Neural cell (in vitro differentiated cells): ENCODE data around the gene RGS19. TPM values are rescaled to one million over a fixed set of nuclear protein-coding genes. Genes with fewer than 3 reads are reported as not detected.

Source experiments
- H2AFZ ChIP-seq: fragments of 200-600, 300-800 bp; sonication (generic), shearing (Covaris generic); 2 replicates; pipeline ENCODE4 v1.6.0; 2014; ENCODE audit warnings: low read depth, mild to moderate bottlenecking, antibody characterized with exemption, low read length, moderate library complexity
- H3F3A ChIP-seq: fragments of 200-600 bp; shearing (Covaris generic); 2 replicates; pipeline ENCODE4 v1.6.1; 2016; ENCODE audit warnings: mild to moderate bottlenecking, moderate library complexity, mixed read lengths, antibody characterized with exemption, low read length; ENCODE audit not compliant: insufficient read depth, poor library complexity, severe bottlenecking
- H3K27ac ChIP-seq: fragments of 200-600, 300-800 bp; sonication (generic), shearing (Covaris generic); 2 replicates; pipeline ENCODE4 v1.5.1; 2014; ENCODE audit warnings: mild to moderate bottlenecking, low read length, moderate library complexity
- H3K27me3 ChIP-seq: fragments of 300-800, 200-600 bp; sonication (generic), shearing (Covaris generic); 2 replicates; pipeline ENCODE4 v1.6.0; 2014; ENCODE audit warnings: mild to moderate bottlenecking, low read depth, low read length, moderate library complexity; ENCODE audit not compliant: insufficient read depth
- H3K36me3 ChIP-seq: fragments of 300-800, 200-600 bp; sonication (generic), shearing (Covaris generic); 2 replicates; pipeline ENCODE4 v1.5.1; 2014; ENCODE audit warnings: mild to moderate bottlenecking, antibody characterized with exemption, low read length, moderate library complexity; ENCODE audit not compliant: insufficient read depth
- H3K4me2 ChIP-seq: fragments of 300-800, 200-600 bp; sonication (generic), shearing (Covaris generic); 2 replicates; pipeline ENCODE4 v1.6.0; 2014; ENCODE audit warnings: mild to moderate bottlenecking, low read length
- H3K4me3 ChIP-seq: fragments of 300-800, 200-600 bp; sonication (generic), shearing (Covaris generic); 2 replicates; pipeline ENCODE4 v1.5.1; 2014; ENCODE audit warnings: mild to moderate bottlenecking, low read length, moderate library complexity
- H3K79me2 ChIP-seq: fragments of 200-600 bp; shearing (Covaris generic); replicated peaks from 2 replicates; pipeline ENCODE4 v1.6.0; 2014; ENCODE audit warnings: mild to moderate bottlenecking, low read length, moderate library complexity; ENCODE audit not compliant: insufficient read depth
- H3K9ac ChIP-seq: fragments of 300-800, 200-600 bp; sonication (generic), shearing (Covaris generic); 2 replicates; pipeline ENCODE4 v1.6.1; 2016; ENCODE audit warnings: mild to moderate bottlenecking, low read length, mixed read lengths
- H3K9me2 ChIP-seq: fragments of 200-600 bp; shearing (Covaris generic); 2 replicates; pipeline ENCODE4 v1.6.1; 2016; ENCODE audit warnings: mild to moderate bottlenecking, low read length, mixed read lengths; ENCODE audit not compliant: insufficient read depth
- H3K9me3 ChIP-seq: fragments of 200-600, 300-800 bp; sonication (generic), shearing (Covaris generic); 2 replicates; pipeline ENCODE4 v1.6.1; 2016; ENCODE audit warnings: mild to moderate bottlenecking, mixed run types, low read length, moderate library complexity, mixed read lengths
- H4K20me1 ChIP-seq: fragments of 200-600 bp; shearing (Covaris generic); 2 replicates; pipeline ENCODE4 v1.6.1; 2016; ENCODE audit warnings: mild to moderate bottlenecking, mixed run types; ENCODE audit not compliant: insufficient read depth
- CTCF ChIP-seq: fragments of 450-650 bp; IDR thresholded peaks from 2 replicates; pipeline ENCODE4 v1.5.1; 2014; ENCODE audit warnings: antibody characterized with exemption, mild to moderate bottlenecking, moderate library complexity; ENCODE audit not compliant: poor library complexity, severe bottlenecking
- EP300 ChIP-seq: fragments of 450-650 bp; conservative IDR thresholded peaks from 2 replicates; pipeline ENCODE4 v1.6.1; 2014; ENCODE audit warnings: antibody characterized with exemption, mild to moderate bottlenecking, moderate library complexity; ENCODE audit not compliant: poor library complexity, severe bottlenecking
- EZH2 ChIP-seq: fragments of 200-600, 300-800 bp; shearing (Covaris generic), sonication (generic); IDR thresholded peaks from 2 replicates; pipeline ENCODE4 v1.6.1; 2014; ENCODE audit warnings: antibody characterized with exemption, low read length, borderline replicate concordance, mild to moderate bottlenecking; ENCODE audit not compliant: insufficient read depth, poor library complexity, severe bottlenecking
- MXI1 ChIP-seq: fragments of 450-650 bp; conservative IDR thresholded peaks from 2 replicates; pipeline ENCODE4 v1.6.1; 2014; ENCODE audit warnings: antibody characterized with exemption, mild to moderate bottlenecking; ENCODE audit not compliant: poor library complexity, severe bottlenecking
- POLR2AphosphoS5 ChIP-seq: IDR thresholded peaks from 2 replicates; pipeline ENCODE4 v1.6.1; 2012
- RAD21 ChIP-seq: fragments of 450-650 bp; conservative IDR thresholded peaks from 2 replicates; pipeline ENCODE4 v1.6.1; 2014; ENCODE audit warnings: antibody characterized with exemption, mild to moderate bottlenecking, moderate library complexity
- SMC3 ChIP-seq: fragments of 450-650 bp; conservative IDR thresholded peaks from 2 replicates; pipeline ENCODE4 v1.6.1; 2014; ENCODE audit warnings: antibody characterized with exemption, mild to moderate bottlenecking, moderate library complexity; ENCODE audit not compliant: poor library complexity
- TAF1 ChIP-seq: IDR thresholded peaks from 2 replicates; pipeline ENCODE4 v1.6.1; 2012; ENCODE audit warnings: low read depth
- polyA plus RNA-seq: library from polyadenylated mRNA; depleted of rRNA; stranded (reverse); fragments of >200 nt; gene quantifications from 2 replicates; pipeline ENCODE4 v1.2.3, GENCODE V29; 2014
- TF ChIP-seq, protein P1 (sequence below): IDR thresholded peaks from 2 replicates; pipeline ENCODE4 v1.6.1; 2012; ENCODE audit warnings: borderline replicate concordance

The RGS19 gene
- polyA plus RNA-seq, 1 donor from 2014 or later, result 3.4 TPM

DNA sequence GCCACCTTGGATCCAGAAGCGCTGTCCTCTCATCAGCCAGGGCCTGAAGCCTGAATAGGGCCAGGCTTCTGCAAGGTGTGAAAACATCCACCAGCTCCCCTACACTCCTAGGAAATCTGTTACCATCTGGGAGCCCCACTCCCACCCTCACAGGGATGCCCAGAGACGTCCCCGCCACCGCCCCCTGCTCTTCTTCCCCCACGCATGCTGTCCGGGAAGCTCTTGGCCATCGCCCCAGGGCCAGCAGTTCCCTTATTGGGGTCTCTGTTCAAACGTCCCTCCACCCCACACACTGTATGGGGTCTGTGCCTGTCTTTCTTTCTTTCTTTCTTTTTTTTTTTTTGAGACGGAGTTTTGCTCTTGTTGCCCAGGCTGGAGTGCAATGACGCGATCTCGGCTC, 3.8 kb downstream of the RGS19 start:
- H2AFZ ChIP-seq, result no peak overlapping the region
- TF ChIP-seq POLR2AphosphoS5 (no peak), CTCF (no peak), EP300 (no peak), MXI1 (no peak), EZH2 (no peak), SMC3 (no peak), RAD21 (no peak), TAF1 (no peak)
- TF ChIP-seq, protein P1, sequence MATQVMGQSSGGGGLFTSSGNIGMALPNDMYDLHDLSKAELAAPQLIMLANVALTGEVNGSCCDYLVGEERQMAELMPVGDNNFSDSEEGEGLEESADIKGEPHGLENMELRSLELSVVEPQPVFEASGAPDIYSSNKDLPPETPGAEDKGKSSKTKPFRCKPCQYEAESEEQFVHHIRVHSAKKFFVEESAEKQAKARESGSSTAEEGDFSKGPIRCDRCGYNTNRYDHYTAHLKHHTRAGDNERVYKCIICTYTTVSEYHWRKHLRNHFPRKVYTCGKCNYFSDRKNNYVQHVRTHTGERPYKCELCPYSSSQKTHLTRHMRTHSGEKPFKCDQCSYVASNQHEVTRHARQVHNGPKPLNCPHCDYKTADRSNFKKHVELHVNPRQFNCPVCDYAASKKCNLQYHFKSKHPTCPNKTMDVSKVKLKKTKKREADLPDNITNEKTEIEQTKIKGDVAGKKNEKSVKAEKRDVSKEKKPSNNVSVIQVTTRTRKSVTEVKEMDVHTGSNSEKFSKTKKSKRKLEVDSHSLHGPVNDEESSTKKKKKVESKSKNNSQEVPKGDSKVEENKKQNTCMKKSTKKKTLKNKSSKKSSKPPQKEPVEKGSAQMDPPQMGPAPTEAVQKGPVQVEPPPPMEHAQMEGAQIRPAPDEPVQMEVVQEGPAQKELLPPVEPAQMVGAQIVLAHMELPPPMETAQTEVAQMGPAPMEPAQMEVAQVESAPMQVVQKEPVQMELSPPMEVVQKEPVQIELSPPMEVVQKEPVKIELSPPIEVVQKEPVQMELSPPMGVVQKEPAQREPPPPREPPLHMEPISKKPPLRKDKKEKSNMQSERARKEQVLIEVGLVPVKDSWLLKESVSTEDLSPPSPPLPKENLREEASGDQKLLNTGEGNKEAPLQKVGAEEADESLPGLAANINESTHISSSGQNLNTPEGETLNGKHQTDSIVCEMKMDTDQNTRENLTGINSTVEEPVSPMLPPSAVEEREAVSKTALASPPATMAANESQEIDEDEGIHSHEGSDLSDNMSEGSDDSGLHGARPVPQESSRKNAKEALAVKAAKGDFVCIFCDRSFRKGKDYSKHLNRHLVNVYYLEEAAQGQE, result no peak
- no peak overlapping the region for H3K27ac ChIP-seq
- H3K9me2 ChIP-seq, result no peaks in the 10 kb centered on the region
- H3K4me2 ChIP-seq, result no peak overlapping the region
- no peaks in the 10 kb centered on the region for H3K9me3 ChIP-seq
- H3K9ac ChIP-seq, result no peak overlapping the region
- H3F3A ChIP-seq, result no peaks in the 10 kb centered on the region
- no peaks in the 10 kb centered on the region for H4K20me1 ChIP-seq
- H3K27me3 ChIP-seq, result peaks cover 4% of the 10 kb centered on the region
- H3K79me2 ChIP-seq, result no peaks in the 10 kb centered on the region
- H3K36me3 ChIP-seq, result no peaks in the 10 kb centered on the region
- H3K4me3 ChIP-seq, result no peak overlapping the region

DNA sequence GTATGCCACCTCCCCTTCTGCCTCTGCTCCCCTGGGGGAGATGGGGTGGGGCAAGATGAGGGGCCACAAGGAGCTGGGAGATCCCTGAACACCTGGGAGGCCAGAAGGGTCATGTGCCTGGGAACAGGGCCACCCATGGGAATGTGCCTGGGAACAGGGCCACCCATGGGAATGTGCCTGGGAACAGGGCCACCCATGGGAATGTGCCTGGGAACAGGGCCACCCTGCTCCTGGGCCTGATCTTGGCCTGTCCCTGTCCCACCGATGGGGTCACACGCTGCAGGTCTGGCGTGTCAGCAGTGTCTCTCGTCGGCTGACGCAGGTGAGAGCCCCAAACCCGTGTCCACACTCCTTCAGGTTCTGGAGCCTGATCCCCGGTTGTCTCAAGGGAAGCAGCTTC, 4.4 kb downstream of the RGS19 start:
- H3K9ac ChIP-seq, result no peak overlapping the region
- H3K4me3 ChIP-seq, result no peak overlapping the region
- H3K27ac ChIP-seq, result no peak overlapping the region
- H3K9me3 ChIP-seq, result no peaks in the 10 kb centered on the region
- no peaks in the 10 kb centered on the region for H3K79me2 ChIP-seq
- no peak overlapping the region for H3K4me2 ChIP-seq
- H2AFZ ChIP-seq, result no peak overlapping the region
- H3F3A ChIP-seq, result no peaks in the 10 kb centered on the region
- no peaks in the 10 kb centered on the region for H3K27me3 ChIP-seq
- TF ChIP-seq POLR2AphosphoS5 (no peak), CTCF (no peak), RAD21 (no peak), EZH2 (no peak), EP300 (no peak), MXI1 (no peak)
- no peaks in the 10 kb centered on the region for H4K20me1 ChIP-seq
- no peaks in the 10 kb centered on the region for H3K36me3 ChIP-seq
- no peaks in the 10 kb centered on the region for H3K9me2 ChIP-seq
